Endothelial cell of umbilical vein (primary cell): ENCODE measurements around the gene C2CD5. TPM values are rescaled to one million over a fixed set of nuclear protein-coding genes. Genes with fewer than 3 reads are reported as not detected.

ENCODE experiments used
- BruUV-seq: library from RNA; stranded (reverse); fragments of 400-500 nt; replicated peaks from 2 replicates; lab custom pipeline; 2021; lab: Mats Ljungman, UMichigan
- CTCF ChIA-PET: fragments of 300-600, 350-600 bp; sonication (Branson Sonifier 250); formaldehyde crosslinking; loops from one replicate; lab custom pipeline; 2021; ENCODE audit warnings: antibody characterized with exemption, inconsistent platforms; lab: Charles Lee
- POLR2A ChIA-PET: fragments of 300-600, 350-600 bp; sonication (Branson Sonifier 250); formaldehyde crosslinking; loops from one replicate; lab custom pipeline; 2021; ENCODE audit warnings: antibody characterized with exemption, inconsistent platforms; lab: Charles Lee
- DNase-seq: peaks from one replicate; pipeline ENCODE4 v3.0.0-alpha.2; 2011; ENCODE audit warnings: low read depth, low spot score
- FAIRE-seq: peaks from 2 replicates; lab custom pipeline; 2011; peaks lifted over from hg19 to GRCh38; lab: Jason Lieb, UNC
- H2AFZ ChIP-seq: 2 replicates; pipeline ENCODE4 v1.6.0; 2012; ENCODE audit warnings: low read depth, low read length, control low read depth, inconsistent platforms
- H3K27ac ChIP-seq: 2 replicates; pipeline ENCODE4 v1.5.1; 2011; ENCODE audit warnings: low read depth, mild to moderate bottlenecking, control low read depth, low read length, moderate library complexity; ENCODE audit not compliant: insufficient read depth
- H3K27me3 ChIP-seq, 2 experiments: 2 replicates each; pipeline versions ENCODE4 v1.6.0 to v1.6.1; 2011; ENCODE audit warnings: low read length in 2 of 2, mixed read lengths in 1 of 2; ENCODE audit not compliant: control insufficient read depth in 2 of 2, insufficient read depth in 2 of 2
- H3K36me3 ChIP-seq, 2 experiments: 2 replicates in 1 of 2; 3 replicates in 1 of 2; pipeline ENCODE4 v1.5.1; 2011; ENCODE audit warnings: low read length in 2 of 2, mild to moderate bottlenecking in 1 of 2, moderate library complexity in 1 of 2; ENCODE audit not compliant: control insufficient read depth in 2 of 2, insufficient read depth in 2 of 2; ENCODE audit errors: extremely low read depth in 1 of 2
- H3K4me1 ChIP-seq: 3 replicates; pipeline ENCODE4 v1.5.1; 2011; ENCODE audit warnings: mild to moderate bottlenecking, low read length; ENCODE audit not compliant: control insufficient read depth, insufficient read depth; ENCODE audit errors: extremely low read depth
- H3K4me2 ChIP-seq: 2 replicates; pipeline ENCODE4 v1.6.1; 2011; ENCODE audit warnings: low read length, control low read depth, mixed read lengths; ENCODE audit not compliant: insufficient read depth
- H3K4me3 ChIP-seq, 3 experiments: fragments of 200-600 bp in 1 of 3; sonication (generic), shearing (Covaris generic) in 1 of 3; replicated peaks in 1 of 3; 2 replicates each; pipeline ENCODE4 v1.5.1; 2011 to 2016; ENCODE audit warnings: control low read depth in 3 of 3, low read length in 3 of 3, mild to moderate bottlenecking in 2 of 3, inconsistent platforms in 1 of 3, low read depth in 1 of 3, moderate library complexity in 1 of 3; ENCODE audit not compliant: insufficient read depth in 1 of 3
- H3K79me2 ChIP-seq: 2 replicates; pipeline ENCODE4 v1.6.0; 2012; ENCODE audit warnings: low read length, inconsistent platforms; ENCODE audit not compliant: control insufficient read depth, insufficient read depth
- H3K9ac ChIP-seq: replicated peaks from 2 replicates; pipeline ENCODE3; 2011; ENCODE audit warnings: low read length, control low read depth; ENCODE audit not compliant: insufficient read depth; ENCODE audit errors: extremely low read depth
- H3K9me1 ChIP-seq: replicated peaks from 3 replicates; pipeline ENCODE4 v1.6.0; 2011; ENCODE audit warnings: mild to moderate bottlenecking, low read length; ENCODE audit not compliant: control insufficient read depth, insufficient read depth; ENCODE audit errors: extremely low read depth
- H3K9me3 ChIP-seq: replicated peaks from 2 replicates; pipeline ENCODE4 v1.5.1; 2012; ENCODE audit warnings: low read length, inconsistent platforms; ENCODE audit not compliant: control insufficient read depth, insufficient read depth
- H4K20me1 ChIP-seq: replicated peaks from 2 replicates; pipeline ENCODE3; 2011; ENCODE audit warnings: mild to moderate bottlenecking, low read length; ENCODE audit not compliant: control insufficient read depth, insufficient read depth; ENCODE audit errors: extremely low read depth
- CTCF ChIP-seq, 2 donors: IDR thresholded peaks; 1 replicate in 1 of 2; 2 replicates in 1 of 2; pipeline ENCODE4 v1.5.1; 2011; ENCODE audit warnings: low read length in 2 of 2, mild to moderate bottlenecking in 2 of 2, moderate library complexity in 2 of 2, control low read depth in 1 of 2, inconsistent platforms in 1 of 2, low read depth in 1 of 2; ENCODE audit not compliant: insufficient read depth in 1 of 2; ENCODE audit errors: extremely low read depth in 1 of 2
- FOS ChIP-seq: IDR thresholded peaks from 2 replicates; pipeline ENCODE4 v1.6.1; 2011; ENCODE audit warnings: mild to moderate bottlenecking, low read length, moderate library complexity, borderline replicate concordance; ENCODE audit not compliant: insufficient read depth
- GATA2 ChIP-seq: IDR thresholded peaks from 2 replicates; pipeline ENCODE4 v1.7.0; 2011; ENCODE audit warnings: low read depth, mild to moderate bottlenecking, moderate library complexity, mixed read lengths, low read length; ENCODE audit not compliant: insufficient read length, insufficient read depth
- MAX ChIP-seq: IDR thresholded peaks from 2 replicates; pipeline ENCODE4 v1.6.1; 2011; ENCODE audit not compliant: insufficient read depth, insufficient read length
- MYC ChIP-seq: IDR thresholded peaks from one replicate; pipeline ENCODE4 v1.6.1; 2011; ENCODE audit warnings: mild to moderate bottlenecking, low read depth, low read length
- POLR2A ChIP-seq: IDR thresholded peaks from 2 replicates; pipeline ENCODE4 v1.6.1; 2012; ENCODE audit warnings: low read depth, mild to moderate bottlenecking, control low read depth, low read length
- POLR2AphosphoS5 ChIP-seq: IDR thresholded peaks from 2 replicates; pipeline ENCODE4 v1.6.1; 2012; ENCODE audit warnings: low read depth, mild to moderate bottlenecking, control low read depth, low read length, moderate library complexity; ENCODE audit not compliant: insufficient read depth
- dilution Hi-C: fragments of 300-500 bp; cut with MboI; formaldehyde crosslinking; loops from one replicate; pipeline ENCODE4 v1.15.0; 2019; ENCODE audit warnings: low sequenced_read_pairs; ENCODE audit not compliant: extremely low pct_ligation_motif_present
- intact Hi-C: fragments of 100-400 bp; cut with micrococcal nuclease; formaldehyde crosslinking; loops from one replicate; pipeline ENCODE4 v1.10.0; 2022
- polyA plus RNA-seq, 4 experiments: library from polyadenylated mRNA; depleted of rRNA in 3 of 4; stranded (reverse) in 3 of 4; unstranded in 1 of 4; fragments of >200 nt; gene quantifications; 2 replicates each; pipeline versions ENCODE4 v1.2.1 to v1.2.3, GENCODE V29; 2011 to 2012; ENCODE audit warnings: missing spikeins in 1 of 4
- total RNA-seq: library from RNA; stranded (reverse); gene quantifications from 2 replicates; pipeline ENCODE4 v1.2.3, GENCODE V29; 2021

C2CD5 gene
- total and polyA plus RNA-seq, 2 donors (not counting 3 experiments of a cell fraction or from before 2014, with no cell fraction given): 12.9 to 32.9 TPM

- Histone ChIP-seq H3K9me1 (no peaks in the 10 kb centered on the region), H3K9ac (no peak overlapping the region), H3K79me2 (peaks cover 6% of the 10 kb centered on the region), H3K27ac (no peak overlapping the region), H2AFZ (no peak overlapping the region), H3K27me3 (no peaks in the 10 kb centered on the region), H3K36me3 (no peaks in the 10 kb centered on the region), H4K20me1 (no peaks in the 10 kb centered on the region), H3K4me2 (no peak overlapping the region), H3K4me3 (no peak overlapping the region), H3K9me3 (no peaks in the 10 kb centered on the region), H3K4me1 (peaks cover 10% of the 10 kb centered on the region)
- FAIRE-seq (no peak), DNase-seq (no peak)
- ChIA-PET CTCF (interaction anchor here (0.8 to 1.7 kb wide), 8 partner anchors 16 to 123 kb away, joined by 3 to 23 read pairs (median 4); partner anchors contain the start of gene ETNK1), POLR2A (interaction anchor here (1.4 to 1.8 kb wide), 2 partner anchors 24 to 80 kb away, joined by 3 to 10 read pairs; partner anchors contain the start of gene ETNK1)
- dilution Hi-C loops (no loop called here), intact Hi-C loops (loop anchor here (10.0 kb wide), 1 partner anchor 260 kb away; no protein-coding TSS in a partner anchor)
- no TSS peak for BruUV-seq
- TF ChIP-seq MAX: no peak
- TF ChIP-seq GATA2: no peak
- TF ChIP-seq CTCF (IDR thresholded peaks at IDR 0.05; ENCODE audit: extremely low read depth in 1 of 2, insufficient read depth in 1 of 2, low read depth in 1 of 2, low read length in 2 of 2): no peak
- no peak for TF ChIP-seq FOS
- TF ChIP-seq POLR2AphosphoS5: no peak
- TF ChIP-seq POLR2A: no peak
- TF ChIP-seq MYC: no peak
These were observed 913 bp upstream of the C2CD5 start for GRCh38 chr12:22545255-22545654.
